ENCODE measurements around the gene AGAP4.
"Not testable (repeated sequence)": the region's sequence is repeated elsewhere in the genome, so short reads cannot be mapped to it uniquely, and the experiment has no call there.

DNA sequence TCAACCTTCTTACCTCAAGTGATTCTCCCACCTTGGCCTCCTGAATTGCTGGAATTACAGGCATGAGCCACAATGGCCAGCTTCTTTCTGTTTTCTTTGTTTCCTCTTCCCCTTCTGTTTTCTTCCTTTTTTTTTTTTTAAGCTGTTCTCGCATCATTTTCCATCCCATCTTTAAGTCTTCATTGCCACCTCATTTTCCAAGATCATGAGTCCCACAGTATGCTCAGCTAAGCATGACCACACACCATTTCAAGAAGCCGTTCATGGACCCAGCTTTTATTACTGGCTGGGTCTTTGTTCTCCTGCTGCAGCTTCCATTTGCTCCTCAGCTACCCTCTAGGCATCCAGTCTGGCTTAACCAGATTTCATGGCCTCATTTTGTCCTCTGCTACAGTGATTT lies 52.5 kb downstream of the AGAP4 start:
- not testable (repeated sequence) for TF ChIP-seq EP300, POLR2A (IDR thresholded peaks at IDR 0.05)
- TF ChIP-seq, protein P1, sequence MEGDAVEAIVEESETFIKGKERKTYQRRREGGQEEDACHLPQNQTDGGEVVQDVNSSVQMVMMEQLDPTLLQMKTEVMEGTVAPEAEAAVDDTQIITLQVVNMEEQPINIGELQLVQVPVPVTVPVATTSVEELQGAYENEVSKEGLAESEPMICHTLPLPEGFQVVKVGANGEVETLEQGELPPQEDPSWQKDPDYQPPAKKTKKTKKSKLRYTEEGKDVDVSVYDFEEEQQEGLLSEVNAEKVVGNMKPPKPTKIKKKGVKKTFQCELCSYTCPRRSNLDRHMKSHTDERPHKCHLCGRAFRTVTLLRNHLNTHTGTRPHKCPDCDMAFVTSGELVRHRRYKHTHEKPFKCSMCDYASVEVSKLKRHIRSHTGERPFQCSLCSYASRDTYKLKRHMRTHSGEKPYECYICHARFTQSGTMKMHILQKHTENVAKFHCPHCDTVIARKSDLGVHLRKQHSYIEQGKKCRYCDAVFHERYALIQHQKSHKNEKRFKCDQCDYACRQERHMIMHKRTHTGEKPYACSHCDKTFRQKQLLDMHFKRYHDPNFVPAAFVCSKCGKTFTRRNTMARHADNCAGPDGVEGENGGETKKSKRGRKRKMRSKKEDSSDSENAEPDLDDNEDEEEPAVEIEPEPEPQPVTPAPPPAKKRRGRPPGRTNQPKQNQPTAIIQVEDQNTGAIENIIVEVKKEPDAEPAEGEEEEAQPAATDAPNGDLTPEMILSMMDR (IDR thresholded peaks at IDR 0.05), result not testable (repeated sequence)
